MCF 10A (cell line): ENCODE measurements around the gene RHOV. TPM values are rescaled to one million over a fixed set of nuclear protein-coding genes. Genes with fewer than 3 reads are reported as not detected.

Experiments used
- BruUV-seq: library from RNA; stranded (reverse); fragments of 400-500 nt; replicated peaks from 2 replicates; lab custom pipeline; 2021; lab: Mats Ljungman, UMichigan
- CTCF ChIA-PET: fragments of 300-600 bp; sonication (Branson Sonifier 250); formaldehyde crosslinking; extraction: SDS; loops from one replicate; lab custom pipeline; 2021; ENCODE audit warnings: antibody characterized with exemption, inconsistent platforms; lab: Yijun Ruan, JAX
- POLR2A ChIA-PET: fragments of 300-600, 350-650 bp; sonication (Branson Sonifier 250); formaldehyde crosslinking; extraction: SDS; loops from one replicate; lab custom pipeline; 2020; ENCODE audit warnings: antibody characterized with exemption, inconsistent platforms; lab: Yijun Ruan, JAX
- DNase-seq: peaks from one replicate; pipeline ENCODE4 v3.0.0-alpha.2; 2018; ENCODE audit not compliant: unreplicated experiment
- H3K27ac Mint-ChIP-seq: one replicate; pipeline ENCODE4 v1.8.0; 2022; ENCODE audit warnings: mild to moderate bottlenecking, low read depth, mixed read lengths; ENCODE audit not compliant: unreplicated experiment
- H3K27me3 Mint-ChIP-seq: one replicate; pipeline ENCODE4 v1.8.0; 2022; ENCODE audit warnings: mixed read lengths; ENCODE audit not compliant: insufficient read depth, unreplicated experiment
- H3K36me3 Mint-ChIP-seq: one replicate; pipeline ENCODE4 v1.8.0; 2022; ENCODE audit warnings: mild to moderate bottlenecking, moderate library complexity, mixed read lengths; ENCODE audit not compliant: insufficient read depth, unreplicated experiment
- H3K4me1 Mint-ChIP-seq: one replicate; pipeline ENCODE4 v1.8.0; 2022; ENCODE audit warnings: mixed read lengths; ENCODE audit not compliant: insufficient read depth, unreplicated experiment
- H3K4me3 Mint-ChIP-seq: one replicate; pipeline ENCODE4 v1.8.0; 2022; ENCODE audit warnings: mild to moderate bottlenecking, moderate library complexity, mixed read lengths; ENCODE audit not compliant: unreplicated experiment
- H3K9me3 Mint-ChIP-seq: one replicate; pipeline ENCODE4 v1.8.0; 2022; ENCODE audit warnings: mixed read lengths; ENCODE audit not compliant: unreplicated experiment
- intact Hi-C: fragments of 100-400 bp; cut with micrococcal nuclease; formaldehyde crosslinking; loops from 2 replicates; pipeline ENCODE4 v1.14.1; 2022
- total RNA-seq: library from RNA; stranded (reverse); gene quantifications from 2 replicates; pipeline ENCODE4 v1.2.3, GENCODE V29; 2022
- TF ChIP-seq, protein P1 (sequence below): fragments of 200-600 bp; IDR thresholded peaks from one replicate; pipeline ENCODE4 v1.8.0; 2022; ENCODE audit warnings: antibody characterized with exemption, mild to moderate bottlenecking; ENCODE audit not compliant: unreplicated experiment

Gene RHOV
- total RNA-seq, 1 experiment from 2014 or later: 1.7 TPM

DNA sequence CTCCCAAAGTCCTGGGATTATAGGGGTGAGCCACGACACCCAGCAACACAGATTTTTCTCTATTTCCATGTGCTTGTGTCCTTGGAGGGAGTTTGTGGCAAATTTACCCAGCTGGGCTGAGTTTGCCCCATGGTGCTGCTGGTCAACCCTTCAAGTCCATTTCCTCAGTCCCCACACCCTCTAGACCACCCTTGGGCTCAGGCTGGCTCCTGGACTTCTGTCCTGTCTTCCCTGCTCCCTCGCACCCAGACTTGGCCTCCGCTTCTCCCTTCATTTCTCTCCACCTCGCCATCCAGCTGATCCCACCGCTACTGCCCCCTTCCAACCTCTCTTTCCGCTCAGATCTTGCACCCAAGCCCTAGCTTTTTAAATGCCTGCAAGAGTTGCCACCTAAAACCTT lies 7.3 kb upstream of the RHOV start:
- Mint-ChIP-seq H3K4me1 (peaks cover 15% of the 10 kb centered on the region), H3K36me3 (peaks cover 5% of the 10 kb centered on the region), H3K27ac (no peak overlapping the region), H3K9me3 (no peaks in the 10 kb centered on the region), H3K27me3 (no peaks in the 10 kb centered on the region), H3K4me3 (no peak overlapping the region)
- intact Hi-C loops: no loop called here
- TF ChIP-seq, protein P1, sequence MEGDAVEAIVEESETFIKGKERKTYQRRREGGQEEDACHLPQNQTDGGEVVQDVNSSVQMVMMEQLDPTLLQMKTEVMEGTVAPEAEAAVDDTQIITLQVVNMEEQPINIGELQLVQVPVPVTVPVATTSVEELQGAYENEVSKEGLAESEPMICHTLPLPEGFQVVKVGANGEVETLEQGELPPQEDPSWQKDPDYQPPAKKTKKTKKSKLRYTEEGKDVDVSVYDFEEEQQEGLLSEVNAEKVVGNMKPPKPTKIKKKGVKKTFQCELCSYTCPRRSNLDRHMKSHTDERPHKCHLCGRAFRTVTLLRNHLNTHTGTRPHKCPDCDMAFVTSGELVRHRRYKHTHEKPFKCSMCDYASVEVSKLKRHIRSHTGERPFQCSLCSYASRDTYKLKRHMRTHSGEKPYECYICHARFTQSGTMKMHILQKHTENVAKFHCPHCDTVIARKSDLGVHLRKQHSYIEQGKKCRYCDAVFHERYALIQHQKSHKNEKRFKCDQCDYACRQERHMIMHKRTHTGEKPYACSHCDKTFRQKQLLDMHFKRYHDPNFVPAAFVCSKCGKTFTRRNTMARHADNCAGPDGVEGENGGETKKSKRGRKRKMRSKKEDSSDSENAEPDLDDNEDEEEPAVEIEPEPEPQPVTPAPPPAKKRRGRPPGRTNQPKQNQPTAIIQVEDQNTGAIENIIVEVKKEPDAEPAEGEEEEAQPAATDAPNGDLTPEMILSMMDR: no peak
- POLR2A ChIA-PET: interaction anchor here (1.2 to 1.6 kb wide), 3 partner anchors 11 to 24 kb away, joined by 3 to 10 read pairs (median 9); partner anchors contain the start of gene VPS18
- CTCF ChIA-PET: interaction anchor here (0.6 to 0.7 kb wide), 2 partner anchors 203 to 696 kb away, joined by 3 to 5 read pairs; no protein-coding TSS in a partner anchor
- BruUV-seq: no TSS peak
- no peak for DNase-seq

DNA sequence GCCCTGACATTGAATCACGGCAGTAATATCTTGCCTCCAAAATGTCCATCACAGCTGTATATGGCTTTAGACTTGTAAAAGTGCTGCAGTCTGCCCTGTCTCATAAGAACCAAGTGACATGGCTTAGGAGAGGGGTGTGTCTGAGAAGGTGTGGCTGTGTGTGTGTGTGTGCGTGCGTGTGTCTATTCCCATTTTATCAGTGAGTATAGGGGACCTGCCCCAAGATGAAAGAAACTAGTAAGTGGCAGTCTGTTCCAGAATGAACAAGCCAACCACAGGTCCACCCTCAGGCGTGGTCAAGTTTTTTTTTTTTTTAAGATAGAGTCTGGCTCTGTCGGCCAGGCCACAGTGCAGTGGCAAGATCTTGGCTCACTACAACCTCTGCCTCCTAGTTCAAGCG lies 5.6 kb upstream of the RHOV start:
- H3K9me3 Mint-ChIP-seq: no peaks in the 10 kb centered on the region
- ChIA-PET POLR2A (interaction anchor here (1.0 to 2.8 kb wide), 8 partner anchors 11 to 311 kb away, joined by 4 to 17 read pairs (median 7); partner anchors contain the start of genes DNAJC17, RPUSD2, VPS18 and ZFYVE19), CTCF (interaction anchor here (0.5 to 1.7 kb wide), 5 partner anchors 15 to 687 kb away, joined by 3 to 6 read pairs (median 3); partner anchors contain the start of genes C15orf62 and VPS18)
- no peak overlapping the region for H3K27ac Mint-ChIP-seq
- intact Hi-C loops: no loop called here
- TF ChIP-seq, protein P1: no peak
- no TSS peak for BruUV-seq
- H3K27me3 Mint-ChIP-seq: no peaks in the 10 kb centered on the region
- peaks cover 19% of the 10 kb centered on the region for H3K4me1 Mint-ChIP-seq
- peak; percentile 26 for DNase-seq
- peaks cover 5% of the 10 kb centered on the region for H3K36me3 Mint-ChIP-seq
- H3K4me3 Mint-ChIP-seq: no peak overlapping the region

DNA sequence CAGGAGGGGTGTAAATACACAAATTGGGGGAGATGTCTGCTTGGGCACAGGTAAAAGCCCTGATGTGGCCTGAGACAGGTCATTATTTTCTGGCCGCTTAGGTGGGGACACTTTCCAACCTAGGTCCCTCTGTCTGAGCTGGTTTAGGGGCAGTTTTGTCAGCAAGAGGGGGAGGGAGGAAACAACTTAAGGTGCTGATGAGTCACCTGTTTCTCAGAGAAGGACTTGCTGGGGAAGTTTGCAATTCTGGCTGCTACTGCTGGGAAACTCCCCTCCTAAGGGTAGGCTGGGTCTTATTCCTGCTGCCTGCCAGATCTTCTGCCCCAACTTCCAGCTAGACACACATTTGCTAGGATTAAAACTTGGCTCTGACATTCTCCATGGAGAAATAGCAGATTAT lies 4.8 kb upstream of the RHOV start:
- intact Hi-C loops: no loop called here
- ChIA-PET POLR2A (interaction anchor here (0.7 to 2.8 kb wide), 13 partner anchors 10 to 310 kb away, joined by 3 to 17 read pairs (median 5); partner anchors contain the start of genes C15orf62, DNAJC17, RPUSD2 and SPINT1), CTCF (interaction anchor here (0.5 to 1.7 kb wide), 5 partner anchors 16 to 1186 kb away, joined by 3 to 6 read pairs (median 5); partner anchors contain the start of gene VPS18)
- H3K9me3 Mint-ChIP-seq: no peaks in the 10 kb centered on the region
- no peaks in the 10 kb centered on the region for H3K27me3 Mint-ChIP-seq
- BruUV-seq: no TSS peak
- DNase-seq: peak; percentile 95
- peaks cover 26% of the 10 kb centered on the region for H3K4me1 Mint-ChIP-seq
- H3K4me3 Mint-ChIP-seq: no peak overlapping the region
- H3K36me3 Mint-ChIP-seq: peaks cover 5% of the 10 kb centered on the region
- TF ChIP-seq, protein P1: no peak
- peak overlapping the region; percentile 83 for H3K27ac Mint-ChIP-seq

DNA sequence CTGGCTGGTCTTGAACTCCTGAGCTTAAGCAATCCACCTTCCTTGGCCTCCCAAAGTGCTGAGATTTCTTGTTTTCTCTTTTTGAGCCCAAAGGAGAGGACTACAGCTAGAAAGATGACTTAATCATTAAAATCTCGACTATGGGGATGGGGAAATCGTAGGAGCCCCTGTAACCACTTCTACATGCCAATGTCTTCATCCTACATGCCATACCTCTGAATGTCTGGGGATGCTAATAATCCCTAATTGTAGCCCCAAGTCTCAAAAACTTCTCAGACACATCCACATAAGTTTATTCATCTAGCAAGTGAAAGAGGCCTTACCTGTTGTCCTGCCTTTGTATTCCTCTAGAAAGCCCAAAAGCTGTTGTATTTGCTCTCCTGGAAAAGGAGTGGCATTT lies 3.7 kb upstream of the RHOV start:
- no TSS peak for BruUV-seq
- H3K4me1 Mint-ChIP-seq: peaks cover 26% of the 10 kb centered on the region
- DNase-seq: peak; percentile 47
- no peaks in the 10 kb centered on the region for H3K9me3 Mint-ChIP-seq
- H3K36me3 Mint-ChIP-seq: peaks cover 5% of the 10 kb centered on the region
- TF ChIP-seq, protein P1: no peak
- ChIA-PET POLR2A (interaction anchor here (0.6 to 5.5 kb wide), 5 partner anchors 12 to 33 kb away, joined by 3 to 25 read pairs (median 7); partner anchors contain the start of genes SPINT1 and VPS18), CTCF (interaction anchor here (0.6 to 3.3 kb wide), 4 partner anchors 17 to 394 kb away, joined by 3 to 16 read pairs (median 3); partner anchors contain the start of gene VPS18)
- H3K4me3 Mint-ChIP-seq: peak overlapping the region; percentile 16
- H3K27ac Mint-ChIP-seq: no peak overlapping the region
- intact Hi-C loops: no loop called here
- no peaks in the 10 kb centered on the region for H3K27me3 Mint-ChIP-seq
